ENCODE measurements around the gene CORIN. TPM values are rescaled to one million over a fixed set of nuclear protein-coding genes. Genes with fewer than 3 reads are reported as not detected.

Gene CORIN
- total and polyA plus RNA-seq, 2 donors (not counting 1 experiment from before 2014, with no cell fraction given): 0.25 TPM; not detected in 1

GRCh38 chr4:47786958-47787370 lies 50.9 kb downstream of the CORIN start:
- Mint-ChIP-seq H3K9me3 (ENCODE audit: insufficient read depth) (no peaks in the 10 kb centered on the region), H3K4me1 (peaks cover 1% of the 10 kb centered on the region), H3K27ac (no peak overlapping the region), H3K4me3 (no peak overlapping the region), H3K27me3 (peaks cover 6% of the 10 kb centered on the region)
- WGBS (ENCODE audit: insufficient coverage): 97% methylated on average over 4 of the region's 4 CpGs
- no peak for DNase-seq
- POLR2A ChIA-PET: no interaction called here
- H3K9me3 ChIP-seq (ENCODE audit: control extremely low read depth in 1 of 3, control insufficient read depth in 2 of 3, insufficient read depth in 1 of 3, low read length in 2 of 3): no peaks in the 10 kb centered on the region
- CTCF ChIA-PET: no interaction called here
- no peak for ATAC-seq (ENCODE audit: low read depth)
- H4K20me1 ChIP-seq (ENCODE audit: control insufficient read depth, insufficient read depth, low read length, poor library complexity, severe bottlenecking): no peaks in the 10 kb centered on the region
- H3K4me2 ChIP-seq (replicated peaks; ENCODE audit: low read depth, low read length, poor library complexity, severe bottlenecking): no peak overlapping the region
- H3K4me1 ChIP-seq (ENCODE audit: control insufficient read depth in 2 of 2, insufficient read depth in 2 of 2, low read length in 2 of 2): no peaks in the 10 kb centered on the region
- no peaks in the 10 kb centered on the region for H3K79me2 ChIP-seq (ENCODE audit: control insufficient read depth, insufficient read depth, low read length)
- H2AFZ ChIP-seq (ENCODE audit: insufficient read depth, low read depth, low read length, poor library complexity, severe bottlenecking): no peak overlapping the region
- H3K4me3 ChIP-seq (ENCODE audit: control extremely low read depth in 1 of 5, extremely low read depth in 1 of 5, insufficient read depth in 1 of 5, low read depth in 2 of 5, low read length in 4 of 5): no peak overlapping the region
- intact Hi-C loops (cut with micrococcal nuclease): no loop called here
- TF ChIP-seq CTCF (IDR thresholded peaks at IDR 0.05) (no peak), EZH2 (IDR thresholded peaks at IDR 0.05; ENCODE audit: borderline replicate concordance, insufficient read depth, low read depth, low read length, poor library complexity, severe bottlenecking) (no peak)
- no peak overlapping the region for H3K9ac ChIP-seq (ENCODE audit: low read length)
- no peaks in the 10 kb centered on the region for H3K27me3 ChIP-seq (replicated peaks in 1 of 4; ENCODE audit: control extremely low read depth in 1 of 4, control insufficient read depth in 3 of 4, insufficient read depth in 4 of 4, low read length in 3 of 4)
- H3K27ac ChIP-seq (ENCODE audit: low read length in 2 of 2): no peak overlapping the region
- no peaks in the 10 kb centered on the region for H3K36me3 ChIP-seq (replicated peaks in 1 of 2; ENCODE audit: control extremely low read depth in 1 of 2, control insufficient read depth in 1 of 2, extremely low read depth in 1 of 2, insufficient read depth in 2 of 2, low read length in 1 of 2)

GRCh38 chr4:47785153-47785552 lies 52.7 kb downstream of the CORIN start:
- H3K4me3 ChIP-seq (ENCODE audit: control extremely low read depth in 1 of 5, extremely low read depth in 1 of 5, insufficient read depth in 1 of 5, low read depth in 2 of 5, low read length in 4 of 5): no peak overlapping the region
- no peaks in the 10 kb centered on the region for H3K79me2 ChIP-seq (ENCODE audit: control insufficient read depth, insufficient read depth, low read length)
- CTCF ChIA-PET: no interaction called here
- no peaks in the 10 kb centered on the region for H3K36me3 ChIP-seq (replicated peaks in 1 of 2; ENCODE audit: control extremely low read depth in 1 of 2, control insufficient read depth in 1 of 2, extremely low read depth in 1 of 2, insufficient read depth in 2 of 2, low read length in 1 of 2)
- H3K9ac ChIP-seq (ENCODE audit: low read length): no peak overlapping the region
- H3K4me3 Mint-ChIP-seq: no peak overlapping the region
- H3K27ac Mint-ChIP-seq: no peak overlapping the region
- no peak overlapping the region for H3K4me2 ChIP-seq (replicated peaks; ENCODE audit: low read depth, low read length, poor library complexity, severe bottlenecking)
- peaks cover 0 to 3% (median 0%) of the 10 kb centered on the region in 3 donors for H3K9me3 ChIP-seq (ENCODE audit: control extremely low read depth in 1 of 3, control insufficient read depth in 2 of 3, insufficient read depth in 1 of 3, low read length in 2 of 3)
- intact Hi-C loops (cut with micrococcal nuclease): no loop called here
- H3K4me1 Mint-ChIP-seq: no peaks in the 10 kb centered on the region
- POLR2A ChIA-PET: no interaction called here
- no peaks in the 10 kb centered on the region for H3K9me3 Mint-ChIP-seq (ENCODE audit: insufficient read depth)
- H3K27ac ChIP-seq (ENCODE audit: low read length in 2 of 2): no peak overlapping the region
- H2AFZ ChIP-seq (ENCODE audit: insufficient read depth, low read depth, low read length, poor library complexity, severe bottlenecking): no peak overlapping the region
- no peak for ATAC-seq (ENCODE audit: low read depth)
- no peaks in the 10 kb centered on the region for H3K4me1 ChIP-seq (ENCODE audit: control insufficient read depth in 2 of 2, insufficient read depth in 2 of 2, low read length in 2 of 2)
- peaks cover 6% of the 10 kb centered on the region for H3K27me3 Mint-ChIP-seq
- WGBS (ENCODE audit: insufficient coverage): 97% methylated on average over 3 of the region's 3 CpGs
- no peak for TF ChIP-seq EZH2 (IDR thresholded peaks at IDR 0.05; ENCODE audit: borderline replicate concordance, insufficient read depth, low read depth, low read length, poor library complexity, severe bottlenecking)
- TF ChIP-seq CTCF (IDR thresholded peaks at IDR 0.05): no peak
- no peaks in the 10 kb centered on the region for H4K20me1 ChIP-seq (ENCODE audit: control insufficient read depth, insufficient read depth, low read length, poor library complexity, severe bottlenecking)
- no peak for DNase-seq
- no peaks in the 10 kb centered on the region for H3K27me3 ChIP-seq (replicated peaks in 1 of 4; ENCODE audit: control extremely low read depth in 1 of 4, control insufficient read depth in 3 of 4, insufficient read depth in 4 of 4, low read length in 3 of 4)

Data from B cell (primary cell).